Stimulated activated CD4-positive, alpha-beta T cell treated with anti-CD3 and anti-CD28 coated beads, TNF-alpha, amount 100 ng/mL, for 24 hours (primary cell): ENCODE results near the gene ZNF619.

Experiments used
- DNase-seq, 3 experiments: peaks; one replicate each; pipeline ENCODE4 v3.0.0-alpha.2; 2020; ENCODE audit warnings: low read depth in 3 of 3

ZNF619 gene

GRCh38 chr3:40465111-40465407 lies 11.9 kb upstream of the ZNF619 start:
- DNase-seq, result no peak

DNA sequence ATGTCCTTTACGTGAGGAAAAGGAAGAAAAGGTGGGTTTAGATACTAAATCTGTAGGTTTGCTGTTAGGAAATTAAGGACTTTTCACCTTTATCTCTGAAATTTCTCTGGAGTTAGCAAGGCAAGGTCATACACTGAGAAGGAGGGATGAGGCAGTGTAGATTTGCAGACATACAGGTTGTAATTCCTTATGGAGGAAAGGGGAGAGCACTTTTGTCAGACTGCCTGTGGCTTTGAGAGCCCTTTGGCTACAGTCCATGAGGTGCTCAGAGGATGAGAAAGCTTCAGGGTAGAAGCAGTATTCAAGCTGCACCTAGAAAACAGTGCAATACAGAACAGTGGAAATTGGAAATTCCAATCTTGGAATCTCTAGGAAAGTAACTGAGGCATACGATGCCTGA lies 11.5 kb upstream of the ZNF619 start:
- no peak for DNase-seq

DNA sequence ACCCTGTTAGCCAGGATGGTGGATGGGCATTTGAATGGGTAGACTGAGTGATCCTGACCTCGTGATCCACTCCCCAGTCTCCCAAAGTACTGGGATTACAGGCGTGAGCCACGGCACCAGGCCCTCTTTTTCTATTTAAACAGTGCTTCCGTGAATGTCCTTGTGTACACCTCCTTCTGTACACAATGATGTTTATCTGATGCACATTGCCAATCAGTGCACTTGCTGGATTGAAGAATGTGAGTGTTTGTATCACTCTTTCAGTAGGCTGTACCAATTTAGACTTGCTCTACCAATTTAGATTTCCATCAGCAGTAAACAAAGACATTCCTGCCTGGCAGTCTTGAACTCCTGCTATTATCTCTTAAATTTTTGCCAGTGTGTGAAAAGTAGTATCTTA lies 8.9 kb upstream of the ZNF619 start:
- no peak for DNase-seq

- no peak for DNase-seq
These were observed 6.2 kb upstream of the ZNF619 start for GRCh38 chr3:40470701-40471100.

DNA sequence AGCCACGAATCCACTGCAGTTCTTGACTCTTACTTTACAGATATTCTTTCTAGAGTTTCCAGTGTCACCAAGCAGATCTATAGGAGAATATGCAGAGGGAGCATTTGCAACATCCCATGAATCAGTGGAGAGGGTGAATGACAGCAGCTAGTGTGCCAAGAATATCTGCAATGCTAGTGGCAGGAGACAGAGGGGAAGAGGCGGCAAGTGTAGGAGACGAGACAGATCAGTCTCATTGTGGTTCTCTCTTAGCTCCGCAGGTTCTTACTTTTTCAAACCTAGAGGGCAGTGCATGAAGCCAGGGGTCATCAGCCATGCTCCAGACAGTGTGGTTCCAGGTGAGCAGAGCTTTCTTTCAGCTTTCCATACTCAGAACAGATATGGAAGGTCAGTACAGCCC lies 744 bp downstream of the ZNF619 start:
- DNase-seq, result no peak

- no peak for DNase-seq
These were observed 10.2 kb downstream of the ZNF619 start for GRCh38 chr3:40487172-40487571.

GRCh38 chr3:40490916-40491315 lies 14.0 kb downstream of the ZNF619 start:
- DNase-seq, result no peak

DNA sequence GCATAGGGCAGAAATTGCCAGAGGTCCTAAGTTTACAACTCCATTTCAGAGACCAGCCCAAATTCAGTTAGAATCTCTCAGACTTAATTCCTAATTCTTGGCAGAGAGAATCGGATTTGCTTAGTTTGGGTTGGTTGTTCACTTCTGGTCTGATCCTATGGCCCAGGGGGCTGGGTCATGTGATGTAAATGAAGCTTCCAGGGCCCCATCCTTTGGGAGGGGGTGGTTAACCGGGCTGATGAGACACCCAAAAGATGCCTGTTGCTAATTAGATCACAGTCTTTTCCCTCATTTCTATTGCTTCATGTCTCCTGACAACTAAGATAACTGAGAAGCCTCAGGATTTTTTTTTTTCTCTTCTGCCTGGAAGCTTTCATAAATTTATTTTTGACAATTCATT lies 17.8 kb downstream of the ZNF619 start:
- no peak for DNase-seq

DNA sequence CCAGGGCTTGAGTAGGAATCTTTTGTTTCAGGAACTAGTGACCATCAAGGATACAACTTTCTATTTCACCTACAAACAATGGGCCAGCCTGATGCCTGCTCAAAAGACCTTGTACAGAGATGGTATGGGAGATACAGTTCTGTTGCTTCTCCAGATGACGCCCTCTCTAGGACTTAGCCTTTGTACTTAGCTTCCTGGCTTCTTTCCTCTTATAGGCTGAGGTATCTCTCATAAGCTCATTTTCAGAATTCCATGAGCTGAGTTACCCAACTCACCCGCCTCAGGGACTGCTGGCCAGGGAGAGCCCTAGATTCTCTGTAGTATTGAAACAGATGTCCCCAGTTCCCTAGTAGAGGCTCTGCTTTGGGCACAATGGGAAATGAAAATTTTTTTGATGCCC lies 20.4 kb downstream of the ZNF619 start:
- DNase-seq, result no peak

DNA sequence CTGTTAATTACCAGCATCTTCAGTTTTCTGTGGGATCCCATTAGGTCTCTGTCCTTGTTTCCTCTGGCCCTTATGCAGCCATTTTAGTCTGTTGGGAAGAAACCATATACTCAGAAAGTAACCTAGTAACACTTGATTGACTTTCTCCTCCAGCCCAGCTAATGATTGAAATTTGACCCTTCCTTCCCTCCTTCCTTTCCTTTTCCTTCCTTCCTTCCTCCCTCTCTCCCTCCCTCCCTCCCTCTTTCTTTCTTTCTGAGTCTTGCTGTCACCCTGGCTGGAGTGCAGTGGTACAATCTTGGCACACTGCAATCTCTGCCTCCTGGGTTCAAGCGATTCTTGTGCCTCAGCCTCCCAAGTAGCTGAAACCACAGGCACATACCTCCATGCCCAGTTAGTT lies 23.0 kb downstream of the ZNF619 start:
- no peak for DNase-seq

DNA sequence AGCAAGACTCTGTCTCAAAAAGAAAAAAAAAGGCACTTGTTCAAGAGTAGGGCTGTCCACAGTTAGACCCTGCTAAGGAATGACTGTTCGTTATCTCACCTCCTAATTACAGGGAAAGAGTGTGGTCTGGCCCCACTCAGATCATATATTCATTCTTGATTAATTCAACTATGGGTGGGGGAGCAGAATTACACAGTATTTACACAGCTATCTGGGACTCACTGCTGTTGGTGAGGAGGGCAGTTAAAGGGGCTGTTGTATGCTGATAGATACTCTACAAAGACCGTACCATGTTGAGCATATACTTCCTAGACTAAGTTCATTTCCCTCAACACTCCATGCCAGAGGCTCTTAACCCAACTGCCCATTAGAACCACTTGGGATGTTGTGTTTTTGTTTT lies 25.1 kb downstream of the ZNF619 start:
- DNase-seq, result no peak

- no peak for DNase-seq
These were observed 27.9 kb downstream of the ZNF619 start for GRCh38 chr3:40504636-40505430.

GRCh38 chr3:40505599-40506462 lies 28.9 kb downstream of the ZNF619 start, which contains the start of gene ZNF620:
TSS of gene ZNF620 (plus strand) at chr3:40506039. CDS start at chr3:40506353, 314 bp downstream.
- peak; percentile 24 to 61 (median 42) for DNase-seq

DNA sequence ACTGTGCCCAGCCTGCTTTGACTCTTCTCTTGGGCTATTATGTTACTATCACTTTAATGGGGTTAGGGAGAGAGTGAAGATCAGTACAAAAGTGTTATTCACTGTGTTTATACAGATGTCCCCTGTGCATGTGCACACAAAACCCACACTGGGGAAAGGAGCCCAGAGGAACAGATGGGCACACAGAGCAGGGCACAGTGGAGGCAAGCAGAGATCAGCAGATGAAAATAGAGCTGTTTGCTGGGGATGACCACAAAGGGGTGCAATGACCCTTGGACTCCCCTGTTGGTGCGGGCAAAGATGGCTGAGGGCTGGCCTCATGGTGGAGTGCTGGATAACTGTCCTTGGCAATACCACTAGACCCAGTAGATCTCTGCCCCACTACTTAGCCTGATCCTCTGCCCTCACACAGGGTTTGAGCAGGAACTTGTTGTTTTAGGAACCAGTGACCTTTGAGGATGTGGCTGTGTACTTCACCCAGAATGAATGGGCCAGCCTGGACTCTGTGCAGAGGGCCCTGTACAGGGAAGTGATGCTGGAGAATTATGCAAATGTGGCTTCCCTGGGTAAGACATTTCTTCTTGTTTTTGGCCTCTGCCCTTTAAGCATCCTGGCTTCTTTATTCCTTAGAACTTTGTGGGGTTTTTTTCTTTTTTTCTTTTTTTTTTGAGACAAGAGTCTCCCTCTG lies 34.3 kb downstream of the ZNF619 start:
- DNase-seq, result no peak

DNA sequence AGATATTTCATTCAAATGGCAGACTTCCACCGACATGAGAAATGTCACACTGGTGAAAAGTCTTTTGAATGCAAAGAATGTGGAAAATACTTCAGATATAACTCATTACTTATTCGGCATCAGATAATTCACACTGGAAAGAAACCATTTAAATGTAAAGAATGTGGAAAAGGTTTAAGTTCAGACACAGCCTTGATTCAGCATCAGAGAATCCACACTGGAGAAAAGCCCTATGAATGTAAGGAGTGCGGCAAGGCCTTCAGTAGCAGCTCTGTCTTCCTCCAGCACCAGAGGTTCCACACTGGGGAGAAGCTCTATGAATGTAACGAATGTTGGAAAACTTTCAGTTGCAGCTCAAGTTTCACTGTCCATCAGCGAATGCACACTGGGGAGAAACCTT lies 39.3 kb downstream of the ZNF619 start:
- DNase-seq, result no peak

- DNase-seq, result no peak
These were observed 41.1 kb downstream of the ZNF619 start for GRCh38 chr3:40518067-40518466.

- no peak for DNase-seq
These were observed 41.9 kb downstream of the ZNF619 start for GRCh38 chr3:40518848-40519247.

DNA sequence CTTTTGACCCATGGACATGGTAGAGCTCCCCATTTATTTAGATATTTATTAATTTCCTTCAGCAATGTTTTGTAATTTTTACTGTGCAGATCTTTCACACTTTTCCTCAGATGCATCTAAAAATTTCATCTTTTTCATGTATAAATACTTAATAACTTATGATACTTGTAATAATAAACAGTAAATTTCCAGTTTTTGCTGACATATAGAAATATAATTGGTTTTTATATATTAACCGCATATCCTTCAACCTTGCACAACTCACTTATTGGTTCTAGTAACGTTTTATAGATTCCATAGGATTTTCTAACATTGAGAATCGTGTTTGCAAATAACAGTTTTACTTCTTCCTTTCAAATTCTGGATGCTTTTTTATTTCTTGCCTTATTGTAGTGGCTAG lies 44.3 kb downstream of the ZNF619 start:
- no peak for DNase-seq

DNA sequence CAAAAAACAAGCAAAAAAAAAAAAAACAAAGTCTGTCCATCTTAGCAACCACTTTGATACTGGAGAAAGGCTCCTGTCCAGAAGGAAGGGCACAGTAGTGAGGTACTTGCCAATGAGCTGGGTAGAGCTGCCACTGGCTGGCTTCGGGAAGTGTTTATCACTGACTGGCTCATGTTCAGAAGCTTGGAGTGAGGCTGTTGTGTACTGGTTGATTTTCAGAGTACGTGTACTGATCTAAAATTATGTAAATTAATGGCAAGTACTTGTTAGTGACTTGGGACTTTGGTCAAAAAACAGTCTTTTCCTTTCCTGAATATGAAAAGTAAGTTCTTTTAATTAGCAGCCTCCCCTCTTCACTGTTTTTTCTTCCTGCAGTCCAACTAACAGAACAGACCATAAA lies 46.9 kb downstream of the ZNF619 start:
- DNase-seq, result no peak

GRCh38 chr3:40524222-40524567 lies 47.3 kb downstream of the ZNF619 start:
- DNase-seq, result no peak

GRCh38 chr3:40524568-40525285 lies 47.8 kb downstream of the ZNF619 start, which contains the start of gene ZNF621:
TSS of gene ZNF621 (plus strand) at chr3:40524960. CDS start at chr3:40525841, 881 bp downstream.
- DNase-seq, result peak; percentile 66 to 79 (median 68)

DNA sequence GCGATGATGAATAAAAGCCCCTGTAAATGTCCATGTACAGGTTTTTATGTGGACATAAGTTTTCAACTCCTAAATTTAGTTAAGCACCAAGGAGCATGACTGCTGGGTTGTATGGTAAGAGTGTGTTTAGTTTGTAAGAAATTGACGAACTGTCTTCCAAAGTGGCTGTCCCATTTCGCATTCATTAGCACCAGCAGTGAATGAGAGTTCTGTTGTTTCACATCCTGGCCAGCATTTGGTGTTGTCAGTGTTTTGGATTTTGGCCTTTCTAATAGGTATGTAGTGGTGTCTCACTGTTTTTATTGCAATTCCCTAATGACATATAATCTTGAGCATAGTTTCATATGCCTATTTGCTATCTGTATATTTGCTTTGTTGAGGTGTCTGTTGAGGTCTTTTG lies 51.5 kb downstream of the ZNF619 start:
- no peak for DNase-seq
